NCI-H510A treated with DMSO at 0.1 percent for 48 hours (cell line): ENCODE data around the gene CRB1.
A peak's percentile ranks its signal among the peaks of the same experiment; 100 is the strongest.

Source experiments
- DNase-seq: peaks from one replicate; lab custom pipeline; 2025; lab: John Stamatoyannopoulos, UW

Gene CRB1

GRCh38 chr1:197268012-197268411 lies at the start of gene CRB1:
TSS of gene CRB1 (plus strand) at chr1:197268252. CDS start at chr1:197268413, 161 bp downstream.
- DNase-seq = no peak

- DNase-seq = no peak
These were observed 49.2 kb upstream of the CRB1 start for GRCh38 chr1:197218857-197219256.

- no peak for DNase-seq
These were observed 45.9 kb upstream of the CRB1 start for GRCh38 chr1:197222025-197222685.

GRCh38 chr1:197222780-197223179 lies 45.3 kb upstream of the CRB1 start:
- DNase-seq = no peak

GRCh38 chr1:197224160-197224559 lies 43.9 kb upstream of the CRB1 start:
- no peak for DNase-seq

GRCh38 chr1:197225611-197226010 lies 42.4 kb upstream of the CRB1 start:
- no peak for DNase-seq

- DNase-seq = no peak
These were observed 33.5 kb upstream of the CRB1 start for GRCh38 chr1:197234581-197234980.

GRCh38 chr1:197235355-197235754 lies 32.7 kb upstream of the CRB1 start:
- no peak for DNase-seq

- DNase-seq = no peak
These were observed 20.6 kb upstream of the CRB1 start for GRCh38 chr1:197247465-197247864.

- no peak for DNase-seq
These were observed 18.7 kb upstream of the CRB1 start for GRCh38 chr1:197249324-197249723.

GRCh38 chr1:197250616-197251015 lies 17.4 kb upstream of the CRB1 start:
- DNase-seq = no peak

GRCh38 chr1:197252973-197253372 lies 15.1 kb upstream of the CRB1 start:
- no peak for DNase-seq

GRCh38 chr1:197254866-197255265 lies 13.2 kb upstream of the CRB1 start:
- no peak for DNase-seq

GRCh38 chr1:197264936-197265567 lies 3.0 kb upstream of the CRB1 start:
- no peak for DNase-seq

GRCh38 chr1:197269053-197269452 lies 1.0 kb downstream of the CRB1 start:
- peak; percentile 31 for DNase-seq

GRCh38 chr1:197272791-197273190 lies 4.7 kb downstream of the CRB1 start:
- DNase-seq = no peak

GRCh38 chr1:197277166-197277565 lies 9.1 kb downstream of the CRB1 start:
- no peak for DNase-seq

GRCh38 chr1:197284325-197284724 lies 16.3 kb downstream of the CRB1 start:
- no peak for DNase-seq

GRCh38 chr1:197284966-197285365 lies 16.9 kb downstream of the CRB1 start:
- no peak for DNase-seq

GRCh38 chr1:197285526-197286205 lies 17.6 kb downstream of the CRB1 start:
- DNase-seq = no peak

- DNase-seq = no peak
These were observed 18.6 kb downstream of the CRB1 start for GRCh38 chr1:197286634-197287033.

- no peak for DNase-seq
These were observed 19.8 kb downstream of the CRB1 start for GRCh38 chr1:197287863-197288262.

GRCh38 chr1:197302775-197303174 lies 34.7 kb downstream of the CRB1 start:
- DNase-seq = no peak
